ENCODE measurements around the gene HIPK3. TPM values are rescaled to one million over a fixed set of nuclear protein-coding genes. Genes with fewer than 3 reads are reported as not detected.

HIPK3 gene
- total and polyA plus RNA-seq, 9 of the 15 experiments (the other 6 are each of a cell fraction or from before 2014, with no cell fraction given) = 2.3 to 19.6 (median 7.5) TPM

- TF ChIP-seq ZNF592 (IDR thresholded peaks at IDR 0.05) = peak; percentile 32; the same call in 1 of the 2 replicates
- peak; percentile 27 to 35; a peak in 3 of 4 replicates for TF ChIP-seq MAZ (CRISPR knock-in tag; conservative IDR thresholded peaks at IDR 0.05 in 1 of 2, IDR thresholded peaks at IDR 0.05 in 1 of 2)
- peak; percentile 85 for TF ChIP-seq POLR2A (conservative IDR thresholded peaks at IDR 0.05)
- TF ChIP-seq OTX1 (CRISPR knock-in tag; IDR thresholded peaks at IDR 0.05) = peak; percentile 85
- no peak for TF ChIP-seq ZNF217 (CRISPR knock-in tag; IDR thresholded peaks at IDR 0.05)
- no peak for TF ChIP-seq CLOCK (CRISPR knock-in tag; IDR thresholded peaks at IDR 0.05; ENCODE audit: borderline replicate concordance)
- TF ChIP-seq MLLT1 (IDR thresholded peaks at IDR 0.05) = peak; percentile 37 to 56; a peak in 2 of 4 replicates
- TF ChIP-seq CEBPZ (IDR thresholded peaks at IDR 0.05; ENCODE audit: borderline replicate concordance, low read depth, low read length) = no peak
- no peak for TF ChIP-seq GTF2F1 (IDR thresholded peaks at IDR 0.05; ENCODE audit: low read depth, low read length)
- peak; percentile 40; the same call in 1 of the 2 replicates for TF ChIP-seq BHLHE40 (IDR thresholded peaks at IDR 0.05; ENCODE audit: low read length)
- 0 out of 2 replicates have a peak, but pooled peaks have one; percentile 53 for TF ChIP-seq FOXK1 (CRISPR knock-in tag; IDR thresholded peaks at IDR 0.05; ENCODE audit: borderline replicate concordance)
- TF ChIP-seq RFX1 (IDR thresholded peaks at IDR 0.05) = no peak; the same call in 1 of the 2 replicates
- 0 out of 2 replicates have a peak, but pooled peaks have one; percentile 2 for TF ChIP-seq TGIF2 (CRISPR knock-in tag; IDR thresholded peaks at IDR 0.05)
- TF ChIP-seq SIN3B (IDR thresholded peaks at IDR 0.05; ENCODE audit: low read depth) = peak; percentile 47
- 0 out of 2 replicates have a peak, but pooled peaks have one; percentile 65 for TF ChIP-seq PHB (CRISPR knock-in tag; IDR thresholded peaks at IDR 0.05)
- no peak for TF ChIP-seq ZNF121 (CRISPR knock-in tag; conservative IDR thresholded peaks at IDR 0.05)
Measured at GRCh38 chr11:33257160-33257896, at the start of gene HIPK3 (continued).
